HG03108 (cell line): ENCODE results near the gene SDHAF2.

Experiments
- ATAC-seq: cut with Tn5 transposase; IDR thresholded peaks from one replicate; pipeline ENCODE4 v1.9.1; 2021; ENCODE audit warnings: moderate library complexity; ENCODE audit not compliant: unreplicated experiment

Gene SDHAF2

DNA sequence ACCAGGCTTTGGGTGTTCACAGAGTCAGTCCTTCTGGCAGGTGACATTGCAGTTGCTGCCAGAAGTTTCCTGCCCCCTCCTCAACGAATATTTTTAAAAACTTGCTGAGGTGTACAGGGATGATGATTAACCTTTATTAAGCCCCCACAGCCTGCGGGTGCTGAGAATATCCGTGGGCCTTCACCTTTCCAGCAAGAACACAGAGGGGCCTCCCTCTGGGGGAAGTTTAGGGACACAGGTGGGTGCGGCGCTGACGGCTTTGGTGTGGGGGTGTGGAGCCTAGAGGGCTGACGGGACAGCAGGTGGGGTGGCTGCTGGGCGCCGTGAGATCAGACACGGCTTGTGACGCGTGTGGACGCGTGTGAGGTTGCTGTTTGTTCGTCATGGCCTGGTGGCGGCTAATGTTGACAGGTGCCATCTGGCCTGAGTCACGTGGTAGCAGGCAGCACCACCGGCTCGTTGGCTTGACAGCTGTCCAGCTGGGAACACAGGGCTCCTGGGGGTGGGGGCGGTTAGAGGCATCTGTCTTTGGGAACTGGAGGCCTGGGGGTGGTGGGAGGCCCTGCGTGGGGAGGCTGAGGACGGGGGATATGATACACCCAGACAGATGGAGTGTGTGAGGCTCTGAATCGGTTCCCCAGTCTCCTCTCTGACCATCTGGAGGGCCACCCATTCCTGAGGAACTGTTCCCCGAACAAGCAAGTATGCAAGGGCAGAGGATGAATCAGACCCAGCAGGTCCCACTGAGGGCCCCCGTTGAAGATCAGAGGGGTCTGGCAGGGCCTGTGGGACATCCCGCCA lies 66.1 kb downstream of the SDHAF2 start:
- ATAC-seq: no peak
